Ectodermal cell (in vitro differentiated cells): ENCODE data around the gene IQCF2.
"Not testable (repeated sequence)": the region's sequence is repeated elsewhere in the genome, so short reads cannot be mapped to it uniquely, and the experiment has no call there.

Experiments used
- H3K27ac ChIP-seq: 2 replicates; pipeline ENCODE4 v1.7.0; 2013; ENCODE audit warnings: mild to moderate bottlenecking, low read depth, low read length; ENCODE audit not compliant: insufficient read depth, poor library complexity, severe bottlenecking
- H3K27me3 ChIP-seq: 2 replicates; pipeline ENCODE4 v1.7.0; 2013; ENCODE audit warnings: mild to moderate bottlenecking, low read length; ENCODE audit not compliant: insufficient read depth, control insufficient read depth, poor library complexity, severe bottlenecking
- H3K36me3 ChIP-seq: one replicate; pipeline ENCODE4 v1.7.0; 2013; ENCODE audit warnings: low read length; ENCODE audit not compliant: control insufficient read depth, insufficient read depth
- H3K4me1 ChIP-seq: one replicate; pipeline ENCODE4 v1.7.0; 2013; ENCODE audit warnings: low read length; ENCODE audit not compliant: control insufficient read depth, insufficient read depth
- H3K4me3 ChIP-seq: 2 replicates; pipeline ENCODE4 v1.7.0; 2013; ENCODE audit warnings: low read depth, low read length, control low read depth; ENCODE audit not compliant: insufficient read depth
- H3K9me3 ChIP-seq: 2 replicates; pipeline ENCODE4 v1.7.0; 2013; ENCODE audit warnings: mild to moderate bottlenecking, low read length, moderate library complexity; ENCODE audit not compliant: control insufficient read depth
- WGBS, 2 experiments: methylation state at CpG; one replicate each; pipeline ENCODE4 v1.1.7; 2013; ENCODE audit warnings: missing lambda C conversion rate in 2 of 2; 5-methylcytosine and 5-hydroxymethylcytosine counted together

Gene IQCF2

DNA sequence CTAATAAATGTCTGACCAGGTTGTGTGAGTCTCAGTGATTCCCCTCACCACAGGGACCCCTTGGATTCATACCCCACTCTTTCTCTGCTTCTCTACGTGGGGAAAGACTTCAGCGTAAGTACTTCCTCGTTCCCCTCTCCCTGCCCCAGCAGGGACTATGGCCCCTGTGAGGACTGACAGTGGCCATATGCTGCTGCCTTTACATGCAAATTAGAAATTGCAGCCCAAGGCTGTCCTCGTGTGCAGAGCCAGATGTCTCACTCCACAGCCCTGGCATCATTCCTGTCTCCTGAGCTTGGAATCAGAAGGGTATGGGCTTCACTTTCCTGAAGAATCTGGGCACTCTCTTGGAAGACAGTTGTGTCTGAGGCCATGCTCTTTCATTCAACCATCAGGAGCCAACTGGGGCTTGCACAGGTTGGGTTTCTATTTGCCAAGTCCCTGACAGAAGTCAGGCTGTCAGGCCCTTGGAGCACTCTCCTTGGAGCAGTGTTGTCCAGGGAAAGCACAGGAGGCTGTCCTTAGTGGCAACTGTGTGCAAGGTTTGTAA lies 30.5 kb upstream of the IQCF2 start:
- Histone ChIP-seq H3K27me3 (no peaks in the 10 kb centered on the region), H3K27ac (no peak overlapping the region), H3K36me3 (no peaks in the 10 kb centered on the region), H3K9me3 (no peaks in the 10 kb centered on the region), H3K4me1 (no peaks in the 10 kb centered on the region), H3K4me3 (no peak overlapping the region)
- 47 to 55% methylated on average over 4 of the region's 4 CpGs for WGBS, 2 experiments

DNA sequence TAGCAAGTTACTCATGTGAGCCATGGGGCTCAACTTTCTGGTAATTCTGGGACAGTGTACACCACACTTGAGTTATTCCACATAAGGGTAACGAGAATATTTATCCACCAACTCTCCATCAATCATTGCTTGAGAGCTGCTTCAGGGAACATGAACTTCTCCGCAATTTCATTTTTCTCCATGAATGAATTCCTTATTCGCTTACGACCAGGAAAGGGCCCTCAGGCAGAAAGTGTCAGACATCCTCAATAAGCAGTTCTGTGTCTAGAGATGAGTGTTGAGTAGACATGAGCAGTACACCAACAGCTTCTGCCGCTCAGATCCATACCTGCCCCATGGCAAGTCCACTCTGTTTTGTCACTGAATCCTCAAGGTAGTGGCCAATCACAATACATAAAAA lies 24.8 kb upstream of the IQCF2 start:
- no peak overlapping the region for H3K27ac ChIP-seq
- H3K27me3 ChIP-seq, result no peaks in the 10 kb centered on the region
- H3K4me1 ChIP-seq, result no peaks in the 10 kb centered on the region
- no peak overlapping the region for H3K4me3 ChIP-seq
- no peaks in the 10 kb centered on the region for H3K36me3 ChIP-seq
- WGBS, 2 experiments, result 96 to 97% methylated on average over 5 of the region's 5 CpGs
- no peaks in the 10 kb centered on the region for H3K9me3 ChIP-seq

- WGBS, 2 experiments, result 77 to 80% methylated on average over 7 of the region's 7 CpGs
- Histone ChIP-seq H3K27ac (no peak overlapping the region), H3K4me3 (no peak overlapping the region)
These were observed 16.3 kb upstream of the IQCF2 start for GRCh38 chr3:51845129-51845528.

GRCh38 chr3:51855411-51855810 lies 6.0 kb upstream of the IQCF2 start:
- not testable (repeated sequence) for H3K4me3 ChIP-seq, H3K27ac ChIP-seq, H3K9me3 ChIP-seq, H3K4me1 ChIP-seq, H3K36me3 ChIP-seq, H3K27me3 ChIP-seq
- WGBS, 2 experiments, result 93 to 100% methylated on average over 1 of the region's 1 CpG

More at GRCh38 chr3:51845129-51845528, 16.3 kb upstream of the IQCF2 start:
- no peaks in the 10 kb centered on the region for H3K4me1 ChIP-seq
- no peaks in the 10 kb centered on the region for H3K27me3 ChIP-seq
- H3K36me3 ChIP-seq, result no peaks in the 10 kb centered on the region
- no peaks in the 10 kb centered on the region for H3K9me3 ChIP-seq

- 84% methylated on average over 13 of the region's 13 CpGs for WGBS, 2 experiments
These were observed 1.5 kb downstream of the IQCF2 start for GRCh38 chr3:51862886-51863285.

DNA sequence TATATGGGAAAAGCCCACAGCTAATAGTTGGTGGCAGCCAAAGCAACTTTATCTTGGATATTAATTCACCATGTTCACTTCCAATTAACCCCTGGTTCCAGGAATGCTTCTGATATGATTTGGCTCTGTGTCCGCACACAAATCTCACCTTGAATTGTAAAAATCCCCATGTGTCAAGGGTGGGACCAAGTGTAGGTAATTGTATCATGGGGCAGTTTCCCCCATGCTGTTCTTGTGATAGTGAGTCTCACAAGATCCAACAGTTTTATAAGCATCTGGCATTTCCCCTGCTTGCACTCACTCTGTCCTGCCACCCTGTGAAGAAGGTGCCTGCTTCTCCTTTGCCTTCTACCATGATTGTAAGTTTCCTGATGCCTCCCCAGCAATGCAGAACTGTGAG lies 7.5 kb downstream of the IQCF2 start:
- not testable (repeated sequence) for H3K27me3 ChIP-seq, H3K36me3 ChIP-seq, H3K4me3 ChIP-seq, H3K9me3 ChIP-seq, H3K4me1 ChIP-seq, H3K27ac ChIP-seq
- 100% methylated on average over 1 of the region's 1 CpG for WGBS, 2 experiments

More at GRCh38 chr3:51862886-51863285, 1.5 kb downstream of the IQCF2 start:
- no peaks in the 10 kb centered on the region for H3K4me1 ChIP-seq
- H3K4me3 ChIP-seq, result no peak overlapping the region
- no peaks in the 10 kb centered on the region for H3K36me3 ChIP-seq
- H3K27ac ChIP-seq, result no peak overlapping the region
- H3K9me3 ChIP-seq, result no peaks in the 10 kb centered on the region
- H3K27me3 ChIP-seq, result no peaks in the 10 kb centered on the region

DNA sequence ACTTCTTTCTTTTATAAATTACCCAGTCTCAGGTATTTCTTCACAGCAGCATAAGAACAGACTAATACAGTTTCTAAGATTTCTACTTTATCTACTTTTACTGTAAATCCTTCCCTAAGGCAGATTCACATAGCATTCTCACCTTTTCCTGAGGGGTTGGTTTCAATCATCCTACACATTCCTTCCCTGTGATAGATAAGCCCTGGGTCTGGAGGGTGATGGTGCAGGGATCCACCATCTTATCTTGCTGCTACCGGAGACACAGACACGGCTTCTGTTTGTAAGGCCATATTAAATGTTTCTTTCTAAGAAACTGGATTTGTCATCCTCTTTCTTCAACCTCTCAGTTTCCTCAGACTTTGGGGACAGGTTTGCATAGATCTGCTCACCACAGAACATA lies 7.9 kb downstream of the IQCF2 start:
- Histone ChIP-seq H3K4me3 (no peak overlapping the region), H3K27ac (no peak overlapping the region), H3K36me3 (no peaks in the 10 kb centered on the region), H3K9me3 (no peaks in the 10 kb centered on the region), H3K4me1 (no peaks in the 10 kb centered on the region), H3K27me3 (no peaks in the 10 kb centered on the region)
- WGBS, 2 experiments, result 88 to 92% methylated on average over 2 of the region's 2 CpGs

DNA sequence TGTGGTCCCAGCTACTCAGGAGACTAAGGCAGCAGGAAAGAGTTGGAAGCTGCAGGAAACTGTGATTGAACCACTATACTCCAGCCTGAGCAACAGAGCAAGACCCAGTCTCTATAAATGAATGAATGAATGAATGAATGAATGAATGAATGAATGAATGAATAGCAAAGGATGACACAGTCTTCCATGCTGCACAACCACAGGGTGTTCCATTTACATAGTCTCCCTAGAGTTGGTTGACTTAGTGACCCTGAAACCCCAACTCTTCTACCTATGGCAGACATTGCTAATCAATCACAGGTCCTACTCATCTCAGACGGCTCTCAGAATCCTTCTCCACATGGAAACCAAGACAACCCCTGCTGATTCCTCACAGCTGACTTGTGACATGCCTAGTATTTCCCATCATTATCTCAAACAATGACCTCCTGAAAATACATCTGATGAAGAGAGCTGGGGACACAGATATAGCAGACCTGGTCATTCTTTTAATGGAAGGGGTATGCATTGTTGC lies 11.9 kb downstream of the IQCF2 start:
- H3K27ac ChIP-seq, result no peak overlapping the region
- H3K9me3 ChIP-seq, result no peaks in the 10 kb centered on the region
- no peaks in the 10 kb centered on the region for H3K27me3 ChIP-seq
- H3K36me3 ChIP-seq, result no peaks in the 10 kb centered on the region
- 75 to 93% methylated on average over 1 of the region's 1 CpG for WGBS, 2 experiments
- H3K4me1 ChIP-seq, result no peaks in the 10 kb centered on the region
- H3K4me3 ChIP-seq, result no peak overlapping the region

- no peak overlapping the region for H3K27ac ChIP-seq
- H3K9me3 ChIP-seq, result no peaks in the 10 kb centered on the region
- H3K27me3 ChIP-seq, result no peaks in the 10 kb centered on the region
- WGBS, 2 experiments, result 94 to 96% methylated on average over 10 of the region's 10 CpGs
- no peak overlapping the region for H3K4me3 ChIP-seq
- H3K36me3 ChIP-seq, result no peaks in the 10 kb centered on the region
- H3K4me1 ChIP-seq, result no peaks in the 10 kb centered on the region
These were observed 12.5 kb downstream of the IQCF2 start for GRCh38 chr3:51873876-51874275.

GRCh38 chr3:51874411-51874810 lies 13.0 kb downstream of the IQCF2 start:
- Histone ChIP-seq H3K4me1 (no peaks in the 10 kb centered on the region), H3K36me3 (no peaks in the 10 kb centered on the region), H3K27me3 (no peaks in the 10 kb centered on the region), H3K27ac (no peak overlapping the region), H3K9me3 (no peaks in the 10 kb centered on the region), H3K4me3 (no peak overlapping the region)
- 88 to 92% methylated on average over 2 of the region's 2 CpGs for WGBS, 2 experiments

DNA sequence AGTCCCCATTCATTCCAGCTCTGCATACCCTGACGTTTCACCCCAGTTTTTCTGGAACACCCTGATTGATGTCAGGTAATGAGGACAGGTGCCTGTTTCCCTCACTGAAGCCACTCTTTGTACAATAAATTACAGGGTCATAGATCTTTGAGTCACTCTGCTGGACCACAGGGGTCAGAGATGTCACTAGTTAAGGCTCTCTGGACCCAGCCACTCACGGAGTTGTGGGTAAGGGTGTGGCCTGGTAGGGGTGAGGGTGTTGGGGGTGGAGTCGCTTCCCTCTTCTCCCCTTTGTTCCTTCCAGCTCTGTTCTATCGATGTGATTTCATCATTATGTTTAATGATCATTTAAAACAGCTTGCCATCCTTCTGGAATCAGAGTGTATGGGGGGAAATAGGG lies 13.5 kb downstream of the IQCF2 start:
- no peaks in the 10 kb centered on the region for H3K4me1 ChIP-seq
- no peaks in the 10 kb centered on the region for H3K27me3 ChIP-seq
- no peak overlapping the region for H3K27ac ChIP-seq
- no peak overlapping the region for H3K4me3 ChIP-seq
- H3K36me3 ChIP-seq, result no peaks in the 10 kb centered on the region
- 88 to 93% methylated on average over 2 of the region's 4 CpGs for WGBS, 2 experiments
- H3K9me3 ChIP-seq, result no peaks in the 10 kb centered on the region
